ENCODE measurements around the gene RALY. TPM values are rescaled to one million over a fixed set of nuclear protein-coding genes. Genes with fewer than 3 reads are reported as not detected.

The RALY gene
- total and polyA plus RNA-seq, 10 of the 15 experiments (the other 5 are each of a cell fraction or from before 2014, with no cell fraction given): 1.2 to 246 (median 137) TPM

- H3K9me3 ChIP-seq (replicated peaks; ENCODE audit: control insufficient read depth, insufficient read depth, low read length): no peaks in the 10 kb centered on the region
- RAD21 ChIA-PET (ENCODE audit: unreplicated experiment): interaction anchor here (0.9 kb wide), 1 partner anchor 11 kb away, joined by 3 read pairs; no protein-coding TSS in a partner anchor
- H3K4me3 ChIP-seq: no peak overlapping the region
- SMC1A ChIA-PET (ENCODE audit: uncharacterized antibody, unreplicated experiment): interaction anchor here (0.8 to 1.5 kb wide), 3 partner anchors 10 to 73 kb away, joined by 3 to 6 read pairs (median 3); no protein-coding TSS in a partner anchor
- no peak overlapping the region for H3K9ac ChIP-seq (ENCODE audit: control insufficient read depth, insufficient read depth, low read length)
- intact Hi-C loops (cut with micrococcal nuclease; ENCODE audit: unreplicated experiment) (loop anchor here (5.0 to 10.0 kb wide), 4 partner anchors 122 to 1633 kb away; partner anchors contain the start of genes ASXL1, E2F1, EIF2S2 and ZNF341), in situ Hi-C loops (cut with MboI) (no loop called here)
- WGBS (ENCODE audit: insufficient coverage, insufficient replicate concordance, low lambda C conversion rate, missing lambda C conversion rate): 84% methylated on average over 4 of the region's 4 CpGs
- no peak for TF ChIP-seq NFXL1 (IDR thresholded peaks at IDR 0.05; ENCODE audit: borderline replicate concordance)
- TF ChIP-seq PAX5 (IDR thresholded peaks at IDR 0.05; ENCODE audit: borderline replicate concordance, low read depth, low read length): no peak
- no peak for TF ChIP-seq RBBP5 (conservative IDR thresholded peaks at IDR 0.05)
- no peak for TF ChIP-seq IRF3 (IDR thresholded peaks at IDR 0.05)
- no peak for TF ChIP-seq MTA3 (IDR thresholded peaks at IDR 0.05; ENCODE audit: borderline replicate concordance, low read length)
- TF ChIP-seq SMARCA5 (IDR thresholded peaks at IDR 0.05): no peak
- no TSS peak for BruUV-seq (replicated peaks)
- no peaks in the 10 kb centered on the region for H3K27me3 ChIP-seq (replicated peaks in 1 of 2; ENCODE audit: control insufficient read depth in 2 of 2, insufficient read depth in 2 of 2, low read length in 1 of 2)
- DNase-seq (ENCODE audit: low read depth, low spot score) (no peak), FAIRE-seq (no peak), ATAC-seq (no peak)
- H2AFZ ChIP-seq (ENCODE audit: control insufficient read depth, low read depth, low read length): no peak overlapping the region
- H4K20me1 ChIP-seq (ENCODE audit: control insufficient read depth, insufficient read depth): peaks cover 3% of the 10 kb centered on the region; the same call in 1 of the 2 replicates
- H3K4me2 ChIP-seq (ENCODE audit: control insufficient read depth, insufficient read depth): no peak overlapping the region
- no peaks in the 10 kb centered on the region for H3K36me3 ChIP-seq (ENCODE audit: control insufficient read depth in 2 of 2, insufficient read depth in 2 of 2, low read length in 1 of 2)
- CTCF ChIA-PET: interaction anchor here (0.6 to 2.8 kb wide), 2 partner anchors 32 to 110 kb away, joined by 4 to 13 read pairs; no protein-coding TSS in a partner anchor
- POLR2A ChIA-PET: no interaction called here
- H3K4me1 ChIP-seq (ENCODE audit: control insufficient read depth, insufficient read depth, low read length): peaks cover 10% of the 10 kb centered on the region
- no peak overlapping the region for H3K27ac ChIP-seq (ENCODE audit: control insufficient read depth, insufficient read depth)
- peaks cover 31% of the 10 kb centered on the region for H3K79me2 ChIP-seq (ENCODE audit: control insufficient read depth, insufficient read depth, low read length)
These were observed 3.6 kb upstream of the RALY start for GRCh38 chr20:33990075-33990474.

All from GM12878 (cell line).